ENCODE results near the gene SLC7A9.
"Not testable (repeated sequence)": the region's sequence is repeated elsewhere in the genome, so short reads cannot be mapped to it uniquely, and the experiment has no call there.

SLC7A9 gene

DNA sequence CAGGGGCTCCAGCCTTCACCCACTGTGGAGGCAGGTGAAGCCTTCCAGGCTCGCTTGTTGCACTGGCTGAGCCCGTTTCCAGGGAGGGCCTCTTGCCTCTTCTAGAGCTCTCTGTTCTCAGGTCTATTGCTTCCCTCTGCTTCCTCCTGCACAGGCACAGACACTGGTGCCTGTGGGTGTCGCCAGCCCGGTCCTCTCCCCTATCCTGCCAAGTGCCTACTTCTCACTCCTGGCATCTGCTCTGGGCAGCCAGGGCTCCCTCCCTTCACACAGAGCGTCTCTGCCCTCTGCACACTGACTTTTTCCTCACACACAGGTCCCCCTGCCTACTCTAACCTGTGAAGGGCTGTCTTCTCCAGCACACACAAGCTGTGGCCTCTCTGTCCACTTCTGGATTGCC is 60.3 kb downstream of the SLC7A9 start:
- Histone ChIP-seq H3K4me1 (ENCODE audit: control insufficient read depth, insufficient read depth, low read length) (no peaks in the 10 kb centered on the region), H3K4me3 (ENCODE audit: low read depth, low read length) (no peak overlapping the region), H3K9me3 (ENCODE audit: control insufficient read depth, insufficient read depth, low read length) (no peaks in the 10 kb centered on the region), H3K9ac (ENCODE audit: low read depth, low read length) (no peak overlapping the region), H3K27me3 (ENCODE audit: control insufficient read depth, insufficient read depth, low read length) (no peaks in the 10 kb centered on the region), H3K36me3 (ENCODE audit: control insufficient read depth, insufficient read depth, low read length) (no peaks in the 10 kb centered on the region)

- Histone ChIP-seq H3K4me3 (ENCODE audit: low read depth, low read length) (no peak overlapping the region), H3K4me1 (ENCODE audit: control insufficient read depth, insufficient read depth, low read length) (no peaks in the 10 kb centered on the region), H3K27me3 (ENCODE audit: control insufficient read depth, insufficient read depth, low read length) (no peaks in the 10 kb centered on the region), H3K9ac (ENCODE audit: low read depth, low read length) (no peak overlapping the region), H3K9me3 (ENCODE audit: control insufficient read depth, insufficient read depth, low read length) (no peaks in the 10 kb centered on the region), H3K36me3 (ENCODE audit: control insufficient read depth, insufficient read depth, low read length) (no peaks in the 10 kb centered on the region)
These were observed 61.3 kb downstream of the SLC7A9 start for GRCh38 chr19:32808236-32808635.

DNA sequence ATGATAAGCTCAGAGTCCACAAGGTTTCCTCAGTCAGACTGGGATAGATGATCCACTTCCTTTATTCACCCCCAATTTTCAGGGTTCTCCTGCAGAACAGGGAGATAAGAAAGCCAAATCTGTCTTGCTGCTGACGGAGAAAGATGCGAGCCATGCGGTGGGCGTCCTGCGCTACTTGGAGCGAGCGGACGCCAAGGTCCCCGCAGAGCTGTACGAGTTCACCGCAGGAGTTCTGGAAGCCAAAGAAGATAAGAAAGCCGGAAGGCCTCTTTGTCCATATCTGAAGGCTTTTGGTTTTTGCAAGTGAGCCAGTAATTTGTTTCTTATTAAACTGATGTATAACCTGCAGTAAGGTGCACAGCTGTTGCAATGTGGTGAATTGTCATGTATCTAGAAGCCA is 66.7 kb downstream of the SLC7A9 start:
- Histone ChIP-seq H3K4me1 (ENCODE audit: control insufficient read depth, insufficient read depth, low read length) (no peaks in the 10 kb centered on the region), H3K27me3 (ENCODE audit: control insufficient read depth, insufficient read depth, low read length) (no peaks in the 10 kb centered on the region), H3K36me3 (ENCODE audit: control insufficient read depth, insufficient read depth, low read length) (no peaks in the 10 kb centered on the region), H3K9ac (ENCODE audit: low read depth, low read length) (no peak overlapping the region), H3K4me3 (ENCODE audit: low read depth, low read length) (no peak overlapping the region), H3K9me3 (ENCODE audit: control insufficient read depth, insufficient read depth, low read length) (no peaks in the 10 kb centered on the region)

- Histone ChIP-seq H3K4me3 (ENCODE audit: low read depth, low read length) (no peak overlapping the region), H3K4me1 (ENCODE audit: control insufficient read depth, insufficient read depth, low read length) (no peaks in the 10 kb centered on the region), H3K9ac (ENCODE audit: low read depth, low read length) (no peak overlapping the region), H3K36me3 (ENCODE audit: control insufficient read depth, insufficient read depth, low read length) (no peaks in the 10 kb centered on the region), H3K9me3 (ENCODE audit: control insufficient read depth, insufficient read depth, low read length) (no peaks in the 10 kb centered on the region), H3K27me3 (ENCODE audit: control insufficient read depth, insufficient read depth, low read length) (no peaks in the 10 kb centered on the region)
These were observed 68.8 kb downstream of the SLC7A9 start for GRCh38 chr19:32800754-32801153.

DNA sequence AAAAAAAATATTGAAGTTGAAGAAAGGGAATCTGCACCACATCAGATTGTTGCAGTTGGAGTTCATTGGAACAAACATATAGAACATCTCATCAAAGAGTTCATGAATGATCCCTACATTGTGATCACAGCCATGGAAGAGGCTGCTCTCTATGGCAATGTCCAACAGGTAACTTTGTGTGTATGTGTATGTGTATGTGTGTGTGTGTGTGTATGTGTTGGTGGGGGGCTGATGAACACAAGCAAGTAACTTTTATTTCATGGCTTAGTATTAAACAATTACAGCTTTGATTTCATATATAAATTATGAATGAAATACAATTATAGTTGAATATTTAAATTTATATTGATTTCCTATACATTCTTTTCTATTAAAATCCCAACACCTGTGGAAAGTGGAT is 69.4 kb downstream of the SLC7A9 start:
- Histone ChIP-seq H3K36me3 (ENCODE audit: control insufficient read depth, insufficient read depth, low read length) (no peaks in the 10 kb centered on the region), H3K4me1 (ENCODE audit: control insufficient read depth, insufficient read depth, low read length) (no peaks in the 10 kb centered on the region), H3K9ac (ENCODE audit: low read depth, low read length) (no peak overlapping the region), H3K9me3 (ENCODE audit: control insufficient read depth, insufficient read depth, low read length) (no peaks in the 10 kb centered on the region), H3K27me3 (ENCODE audit: control insufficient read depth, insufficient read depth, low read length) (no peaks in the 10 kb centered on the region), H3K4me3 (ENCODE audit: low read depth, low read length) (no peak overlapping the region)

- H3K4me3 ChIP-seq (ENCODE audit: low read depth, low read length) = no peak overlapping the region
- H3K9me3 ChIP-seq (ENCODE audit: control insufficient read depth, insufficient read depth, low read length) = no peaks in the 10 kb centered on the region
- H3K36me3 ChIP-seq (ENCODE audit: control insufficient read depth, insufficient read depth, low read length) = no peaks in the 10 kb centered on the region
- H3K4me1 ChIP-seq (ENCODE audit: control insufficient read depth, insufficient read depth, low read length) = no peaks in the 10 kb centered on the region
- no peaks in the 10 kb centered on the region for H3K27me3 ChIP-seq (ENCODE audit: control insufficient read depth, insufficient read depth, low read length)
- no peak overlapping the region for H3K9ac ChIP-seq (ENCODE audit: low read depth, low read length)
These were observed 71.4 kb downstream of the SLC7A9 start for GRCh38 chr19:32798201-32798600.

DNA sequence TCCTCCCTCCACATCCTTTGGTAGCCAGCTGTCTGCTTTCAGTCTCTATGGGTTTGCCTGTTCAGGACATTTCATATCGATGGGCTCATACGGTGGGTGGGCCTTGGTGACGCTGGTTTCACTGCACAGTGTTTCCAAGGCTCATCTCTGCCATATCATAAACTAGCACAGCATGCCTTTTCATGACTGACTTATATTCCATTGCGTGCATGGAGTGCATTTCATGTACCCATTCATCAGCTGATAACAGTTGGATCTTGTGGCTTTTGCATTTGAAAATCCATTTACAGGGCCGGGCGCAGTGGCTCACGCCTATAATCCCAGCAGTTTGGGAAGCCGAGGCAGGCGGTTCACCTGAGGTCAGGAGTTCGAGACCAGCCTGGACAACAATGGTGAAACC is 80.1 kb downstream of the SLC7A9 start:
- Histone ChIP-seq H3K36me3 (ENCODE audit: control insufficient read depth, insufficient read depth, low read length) (peaks cover 2% of the 10 kb centered on the region), H3K4me3 (ENCODE audit: low read depth, low read length) (no peak overlapping the region), H3K9ac (ENCODE audit: low read depth, low read length) (no peak overlapping the region), H3K9me3 (ENCODE audit: control insufficient read depth, insufficient read depth, low read length) (no peaks in the 10 kb centered on the region), H3K4me1 (ENCODE audit: control insufficient read depth, insufficient read depth, low read length) (peaks cover 4% of the 10 kb centered on the region), H3K27me3 (ENCODE audit: control insufficient read depth, insufficient read depth, low read length) (no peaks in the 10 kb centered on the region)

- Histone ChIP-seq H3K9ac (ENCODE audit: low read depth, low read length) (peak overlapping the region; percentile 32), H3K4me3 (ENCODE audit: low read depth, low read length) (peak overlapping the region; percentile 20)
- not testable (repeated sequence) for H3K36me3 ChIP-seq (ENCODE audit: control insufficient read depth, insufficient read depth, low read length); H3K27me3 ChIP-seq (ENCODE audit: control insufficient read depth, insufficient read depth, low read length); H3K9me3 ChIP-seq (ENCODE audit: control insufficient read depth, insufficient read depth, low read length); H3K4me1 ChIP-seq (ENCODE audit: control insufficient read depth, insufficient read depth, low read length)
These were observed 81.7 kb downstream of the SLC7A9 start for GRCh38 chr19:32787895-32788294.

- H3K27me3 ChIP-seq (ENCODE audit: control insufficient read depth, insufficient read depth, low read length); H3K4me1 ChIP-seq (ENCODE audit: control insufficient read depth, insufficient read depth, low read length); H3K36me3 ChIP-seq (ENCODE audit: control insufficient read depth, insufficient read depth, low read length); H3K9me3 ChIP-seq (ENCODE audit: control insufficient read depth, insufficient read depth, low read length): not testable (repeated sequence)
- Histone ChIP-seq H3K9ac (ENCODE audit: low read depth, low read length) (peak overlapping the region; percentile 32), H3K4me3 (ENCODE audit: low read depth, low read length) (peak overlapping the region; percentile 20)
These were observed 82.3 kb downstream of the SLC7A9 start for GRCh38 chr19:32787161-32787813.

DNA sequence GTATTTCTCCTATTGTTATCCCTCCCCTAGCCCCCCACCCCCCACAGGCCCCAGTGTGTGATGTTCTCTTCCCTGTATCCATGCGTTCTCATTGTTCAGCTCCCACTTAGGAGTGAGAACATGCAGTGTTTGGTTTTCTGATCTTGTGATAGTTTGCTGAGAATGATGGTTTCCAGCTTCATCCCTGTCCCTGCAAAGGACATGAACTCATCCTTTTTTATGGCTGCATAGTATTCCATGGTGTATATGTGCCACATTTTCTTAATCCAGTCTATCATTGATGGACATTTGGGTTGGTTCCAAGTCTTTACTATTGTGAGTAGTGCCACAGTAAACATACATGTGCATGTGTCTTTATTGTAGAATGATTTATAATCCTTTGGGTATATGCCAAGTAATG is 87.5 kb downstream of the SLC7A9 start:
- H3K9ac ChIP-seq (ENCODE audit: low read depth, low read length); H3K36me3 ChIP-seq (ENCODE audit: control insufficient read depth, insufficient read depth, low read length); H3K27me3 ChIP-seq (ENCODE audit: control insufficient read depth, insufficient read depth, low read length); H3K4me1 ChIP-seq (ENCODE audit: control insufficient read depth, insufficient read depth, low read length); H3K9me3 ChIP-seq (ENCODE audit: control insufficient read depth, insufficient read depth, low read length); H3K4me3 ChIP-seq (ENCODE audit: low read depth, low read length): not testable (repeated sequence)

DNA sequence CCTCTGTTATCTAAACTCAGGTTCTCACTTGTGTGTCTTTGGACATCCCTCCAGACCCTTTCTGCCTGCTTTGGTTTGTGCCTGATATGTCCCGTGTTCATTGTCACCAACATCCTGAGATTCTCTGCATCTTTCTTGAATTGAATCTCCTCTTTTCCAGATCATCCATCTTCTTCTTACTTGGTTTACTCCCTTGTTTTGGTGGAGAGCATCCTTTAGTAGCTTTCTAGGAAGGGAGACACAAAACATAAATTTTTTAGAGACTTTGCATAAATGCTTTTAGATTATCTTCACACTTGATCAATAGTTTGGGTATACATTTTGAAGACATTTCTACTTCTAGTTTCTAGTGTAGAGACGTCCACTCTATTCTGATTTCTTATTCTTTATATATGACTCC is 88.3 kb downstream of the SLC7A9 start:
- Histone ChIP-seq H3K4me1 (ENCODE audit: control insufficient read depth, insufficient read depth, low read length) (no peaks in the 10 kb centered on the region), H3K4me3 (ENCODE audit: low read depth, low read length) (no peak overlapping the region), H3K27me3 (ENCODE audit: control insufficient read depth, insufficient read depth, low read length) (no peaks in the 10 kb centered on the region), H3K9ac (ENCODE audit: low read depth, low read length) (no peak overlapping the region), H3K36me3 (ENCODE audit: control insufficient read depth, insufficient read depth, low read length) (no peaks in the 10 kb centered on the region), H3K9me3 (ENCODE audit: control insufficient read depth, insufficient read depth, low read length) (no peaks in the 10 kb centered on the region)
